Astrocyte of the spinal cord (primary cell): ENCODE data around the gene GJE1.
"Not testable (repeated sequence)": the region's sequence is repeated elsewhere in the genome, so short reads cannot be mapped to it uniquely, and the experiment has no call there.

Source experiments
- DNase-seq: peaks from one replicate; pipeline ENCODE4 v3.0.0; 2011; ENCODE audit warnings: low read depth, low spot score
- H3K4me3 ChIP-seq: 2 replicates; pipeline ENCODE4 v1.5.1; 2011; ENCODE audit warnings: low read depth, mild to moderate bottlenecking, low read length, moderate library complexity
- in situ Hi-C: cut with HindIII; loops from 2 replicates; pipeline ENCODE4 v1.10.0; 2017; ENCODE audit warnings: low sequenced_read_pairs
- TF ChIP-seq, protein P1 (sequence below): IDR thresholded peaks from 2 replicates; pipeline ENCODE4 v1.5.1; 2012; ENCODE audit warnings: low read depth, mild to moderate bottlenecking, low read length, inconsistent platforms

The GJE1 gene

DNA sequence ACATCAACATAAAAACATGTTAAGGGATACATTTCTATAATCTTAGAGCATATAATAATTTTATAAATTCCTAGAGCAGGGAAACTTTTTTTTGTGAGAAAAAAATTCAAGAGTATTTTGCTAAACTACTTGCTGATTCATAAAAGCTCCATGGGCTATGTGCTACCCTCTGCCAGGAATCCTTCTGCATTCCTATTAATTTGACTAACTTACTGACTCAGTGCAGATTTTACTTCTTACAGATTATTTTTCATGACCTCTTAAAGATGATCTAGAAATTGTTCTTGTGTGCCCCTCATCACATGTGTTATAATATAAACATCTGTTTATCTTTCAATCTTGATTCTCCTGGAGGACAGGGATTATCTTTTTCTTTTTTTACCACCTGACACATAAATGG is 20.0 kb downstream of the GJE1 start:
- DNase-seq, result peak; percentile 50
- in situ Hi-C loops, result no loop called here
- TF ChIP-seq, protein P1, sequence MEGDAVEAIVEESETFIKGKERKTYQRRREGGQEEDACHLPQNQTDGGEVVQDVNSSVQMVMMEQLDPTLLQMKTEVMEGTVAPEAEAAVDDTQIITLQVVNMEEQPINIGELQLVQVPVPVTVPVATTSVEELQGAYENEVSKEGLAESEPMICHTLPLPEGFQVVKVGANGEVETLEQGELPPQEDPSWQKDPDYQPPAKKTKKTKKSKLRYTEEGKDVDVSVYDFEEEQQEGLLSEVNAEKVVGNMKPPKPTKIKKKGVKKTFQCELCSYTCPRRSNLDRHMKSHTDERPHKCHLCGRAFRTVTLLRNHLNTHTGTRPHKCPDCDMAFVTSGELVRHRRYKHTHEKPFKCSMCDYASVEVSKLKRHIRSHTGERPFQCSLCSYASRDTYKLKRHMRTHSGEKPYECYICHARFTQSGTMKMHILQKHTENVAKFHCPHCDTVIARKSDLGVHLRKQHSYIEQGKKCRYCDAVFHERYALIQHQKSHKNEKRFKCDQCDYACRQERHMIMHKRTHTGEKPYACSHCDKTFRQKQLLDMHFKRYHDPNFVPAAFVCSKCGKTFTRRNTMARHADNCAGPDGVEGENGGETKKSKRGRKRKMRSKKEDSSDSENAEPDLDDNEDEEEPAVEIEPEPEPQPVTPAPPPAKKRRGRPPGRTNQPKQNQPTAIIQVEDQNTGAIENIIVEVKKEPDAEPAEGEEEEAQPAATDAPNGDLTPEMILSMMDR, result no peak
- no peak overlapping the region for H3K4me3 ChIP-seq

DNA sequence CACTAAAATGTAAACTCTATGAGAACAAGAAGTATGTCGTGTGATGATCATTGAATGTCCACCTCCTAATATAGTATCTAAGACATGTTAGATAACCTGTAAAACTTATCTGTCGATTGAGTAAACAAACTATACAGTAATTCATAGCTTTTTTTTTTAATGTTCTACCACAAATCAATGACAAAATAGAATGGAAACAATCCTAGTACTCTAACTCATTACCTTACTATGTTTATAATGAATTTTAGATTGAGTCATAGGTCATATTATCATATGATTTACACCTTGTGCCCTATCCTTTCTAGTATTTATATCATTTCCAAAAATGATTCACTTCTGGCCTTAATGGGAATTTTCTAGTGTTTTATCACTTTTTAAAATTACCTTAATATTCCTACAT is 20.5 kb downstream of the GJE1 start:
- in situ Hi-C loops, result no loop called here
- no peak for DNase-seq
- TF ChIP-seq, protein P1, result no peak
- no peak overlapping the region for H3K4me3 ChIP-seq

- in situ Hi-C loops, result no loop called here
- no peak overlapping the region for H3K4me3 ChIP-seq
- TF ChIP-seq, protein P1, result no peak
- DNase-seq, result no peak
These were observed 21.6 kb downstream of the GJE1 start for GRCh38 chr6:142154336-142154735.

GRCh38 chr6:142155091-142155490 is 22.4 kb downstream of the GJE1 start:
- no peak overlapping the region for H3K4me3 ChIP-seq
- in situ Hi-C loops, result no loop called here
- TF ChIP-seq, protein P1, result no peak
- DNase-seq, result no peak

DNA sequence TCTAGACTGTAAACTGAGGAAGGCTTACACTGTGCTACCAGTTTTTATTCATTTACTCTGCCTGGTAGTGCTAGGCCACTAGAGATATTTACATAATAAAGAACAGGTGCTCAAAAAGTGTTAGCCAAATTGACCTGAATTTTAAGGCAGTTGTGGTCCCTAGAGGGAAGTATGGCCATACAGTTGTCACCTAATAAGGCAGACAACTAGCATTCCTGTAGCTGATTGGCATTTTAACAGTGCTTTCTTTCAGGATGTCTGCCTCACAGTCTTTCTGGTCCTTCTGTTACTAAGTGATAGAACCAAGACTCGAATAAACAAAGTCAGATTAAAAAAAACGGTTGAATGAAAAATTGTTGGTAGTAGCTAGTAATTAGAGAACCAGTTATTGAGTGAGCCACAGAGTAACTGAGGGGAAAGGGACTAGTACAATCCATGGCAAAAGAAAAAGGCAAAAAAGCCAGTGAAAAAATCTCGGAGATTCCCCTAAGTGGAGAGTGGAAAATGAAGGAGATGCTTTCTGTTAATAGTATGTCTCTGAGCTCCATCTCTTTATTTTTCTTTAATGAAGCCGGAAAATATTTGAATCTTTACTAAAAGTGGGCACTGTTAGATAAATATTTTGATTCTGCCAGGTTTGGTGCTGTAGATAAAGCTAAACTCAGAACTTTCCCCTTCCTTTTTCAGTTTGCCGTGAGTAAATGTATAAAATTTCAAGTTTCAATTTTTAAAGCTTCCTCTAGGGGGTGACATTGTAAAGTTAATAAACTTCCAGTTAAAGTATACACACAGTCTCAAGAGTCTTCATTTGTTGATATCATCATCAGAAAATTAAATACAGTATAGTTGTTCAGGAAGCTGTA is 23.4 kb downstream of the GJE1 start:
- no peak overlapping the region for H3K4me3 ChIP-seq
- DNase-seq, result peak; percentile 47

DNA sequence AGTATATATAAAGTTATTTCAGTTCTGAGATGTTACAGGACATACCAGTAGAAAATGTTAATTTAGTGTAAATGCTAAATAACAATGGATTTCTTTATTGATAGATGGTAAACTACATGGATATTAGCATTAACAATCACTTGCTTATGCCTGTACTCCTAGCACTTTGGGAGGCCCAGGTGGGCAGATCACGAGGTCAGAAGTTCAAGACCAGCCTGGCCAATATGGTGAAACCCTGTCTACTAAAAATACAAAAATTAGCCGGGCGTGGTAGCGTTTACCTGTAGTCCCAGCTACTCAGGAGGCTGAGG is 24.0 kb downstream of the GJE1 start:
- H3K4me3 ChIP-seq, DNase-seq, in situ Hi-C loops: not testable (repeated sequence)

More for the DNA sequence above, 23.4 kb downstream of the GJE1 start:
- TF ChIP-seq, protein P1, result peak; percentile 37
- in situ Hi-C loops, result no loop called here

DNA sequence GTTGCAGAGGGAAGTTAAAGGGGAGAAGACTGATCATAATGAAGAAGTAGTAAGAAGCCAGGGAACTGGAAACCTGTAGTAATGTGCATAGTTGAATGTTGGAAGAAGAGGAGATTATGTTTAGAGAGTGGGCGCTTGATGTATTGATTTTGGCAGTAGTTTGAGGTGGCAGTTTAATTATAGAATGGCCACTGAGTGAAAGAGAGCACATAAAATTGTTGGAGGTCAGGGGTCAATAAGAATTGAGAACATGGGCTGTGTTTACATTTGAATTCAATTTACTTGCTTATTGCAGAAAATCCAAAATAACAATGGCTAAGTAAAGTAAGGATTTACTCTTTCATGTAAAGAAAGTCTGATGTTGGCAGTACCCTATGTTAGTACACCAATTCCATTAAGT is 30.1 kb downstream of the GJE1 start:
- no peak overlapping the region for H3K4me3 ChIP-seq
- TF ChIP-seq, protein P1, result no peak
- in situ Hi-C loops, result no loop called here
- DNase-seq, result no peak
